Thymus (tissue), 11 donors: ENCODE results near the gene NINL. TPM values are rescaled to one million over a fixed set of nuclear protein-coding genes. Genes with fewer than 3 reads are reported as not detected.
A peak's percentile ranks its signal among the peaks of the same experiment; 100 is the strongest.

Experiments
- DNase-seq, 9 donors: peaks; one replicate each; pipeline ENCODE4 v3.0.0-alpha.2; 2013; ENCODE audit warnings: low spot score in 9 of 9, low read depth in 6 of 9, missing footprints in 1 of 9
- H3K27ac ChIP-seq, 2 donors: one replicate each; pipeline ENCODE4 v1.5.1; 2013; ENCODE audit warnings: control low read depth in 1 of 2, low read depth in 1 of 2, low read length in 1 of 2, mild to moderate bottlenecking in 1 of 2, moderate library complexity in 1 of 2
- H3K27me3 ChIP-seq, 2 donors: one replicate each; pipeline ENCODE4 v1.5.1; 2013; ENCODE audit warnings: low read length in 1 of 2; ENCODE audit not compliant: control insufficient read depth in 2 of 2, insufficient read depth in 1 of 2
- H3K36me3 ChIP-seq, 2 donors: one replicate each; pipeline ENCODE4 v1.5.1; 2013; ENCODE audit warnings: low read length in 1 of 2, mild to moderate bottlenecking in 1 of 2, moderate library complexity in 1 of 2; ENCODE audit not compliant: control insufficient read depth in 2 of 2, insufficient read depth in 2 of 2
- H3K4me1 ChIP-seq, 2 donors: one replicate each; pipeline ENCODE4 v1.5.1; 2013; ENCODE audit warnings: low read length in 2 of 2; ENCODE audit not compliant: control insufficient read depth in 2 of 2, insufficient read depth in 2 of 2
- H3K4me3 ChIP-seq, 2 donors: one replicate each; pipeline ENCODE4 v1.5.1; 2013; ENCODE audit warnings: low read length in 2 of 2, control low read depth in 1 of 2, mild to moderate bottlenecking in 1 of 2
- H3K9me3 ChIP-seq, 2 donors: one replicate each; pipeline ENCODE4 v1.5.1; 2013; ENCODE audit warnings: low read length in 1 of 2, mild to moderate bottlenecking in 1 of 2; ENCODE audit not compliant: control insufficient read depth in 2 of 2, insufficient read depth in 1 of 2
- WGBS: extraction: QIAGEN DNeasy Blood & Tissue Kit; methylation state at CpG from one replicate; pipeline ENCODE4 v1.1.7; 2013; 5-methylcytosine and 5-hydroxymethylcytosine counted together
- polyA plus RNA-seq: library from polyadenylated mRNA; stranded (reverse); fragments of 200-250 nt; gene quantifications from one replicate; pipeline ENCODE4 v1.2.3, GENCODE V29; 2013
- total RNA-seq: library from RNA; stranded (reverse); fragments of 120-200 nt; gene quantifications from one replicate; pipeline ENCODE4 v1.2.4, GENCODE V29; 2013
- donor health status: healthy.

NINL gene
- total and polyA plus RNA-seq, 2 donors, result 14.1 to 28.5 TPM

GRCh38 chr20:25466846-25467245 is 118.5 kb downstream of the NINL start:
- Histone ChIP-seq H3K9me3 (no peaks in the 10 kb centered on the region), H3K27ac (no peak overlapping the region), H3K36me3 (peaks cover 49 to 60% of the 10 kb centered on the region in 2 donors), H3K4me1 (peaks cover 13 to 26% of the 10 kb centered on the region in 2 donors), H3K27me3 (no peaks in the 10 kb centered on the region), H3K4me3 (no peak overlapping the region)
- WGBS, result 97% methylated on average over 7 of the region's 7 CpGs
- no peak for DNase-seq

- DNase-seq, result no peak
- peaks cover 54 to 72% of the 10 kb centered on the region in 2 donors for H3K36me3 ChIP-seq
Observed at GRCh38 chr20:25465243-25466135, 119.8 kb downstream of the NINL start.

DNA sequence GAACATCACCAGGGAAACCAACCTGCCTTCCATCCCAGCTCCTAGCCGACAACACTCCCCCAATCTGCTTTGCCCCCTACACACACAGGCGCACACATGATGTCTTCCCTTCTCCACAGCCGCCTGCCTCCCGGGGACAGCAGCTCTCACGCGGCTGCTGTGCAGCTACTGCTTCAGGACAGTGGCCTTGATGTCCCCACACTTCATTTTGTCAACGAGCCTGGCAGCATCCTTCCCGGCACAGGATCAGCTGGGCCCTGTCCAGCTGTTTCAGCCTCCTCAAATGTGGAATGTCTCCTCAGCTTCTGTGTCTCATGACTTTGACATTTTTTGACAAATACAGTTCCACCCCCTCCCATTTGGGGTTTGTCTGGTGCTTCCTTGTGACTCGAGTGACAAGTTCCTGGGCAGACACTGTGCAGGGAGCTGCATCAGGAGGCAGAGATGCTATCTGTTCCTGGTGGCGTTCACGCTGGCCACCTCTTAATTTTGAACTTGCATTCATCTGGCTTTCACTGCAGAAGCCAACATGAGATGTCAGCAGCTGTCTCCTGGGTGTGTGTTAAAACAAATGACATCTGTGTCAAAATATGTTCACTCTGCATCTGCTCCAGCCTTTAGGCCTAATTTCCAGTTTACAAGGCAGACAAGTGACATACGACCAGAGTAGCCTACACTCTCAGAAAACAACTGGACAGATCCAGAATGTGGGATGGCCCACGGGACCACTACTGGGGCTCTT is 120.7 kb downstream of the NINL start:
- peaks cover 58 to 80% of the 10 kb centered on the region in 2 donors for H3K36me3 ChIP-seq
- H3K9me3 ChIP-seq, result no peaks in the 10 kb centered on the region
- WGBS, result 89% methylated on average over 13 of the region's 13 CpGs
- H3K4me3 ChIP-seq, result no peak overlapping the region
- peaks cover 0 to 10% of the 10 kb centered on the region in 2 donors for H3K4me1 ChIP-seq
- H3K27me3 ChIP-seq, result no peaks in the 10 kb centered on the region
- no peak for DNase-seq
- H3K27ac ChIP-seq, result no peak overlapping the region

More at GRCh38 chr20:25465243-25466135, 119.8 kb downstream of the NINL start:
- Histone ChIP-seq H3K9me3 (no peaks in the 10 kb centered on the region), H3K4me3 (no peak overlapping the region), H3K27me3 (no peaks in the 10 kb centered on the region), H3K4me1 (peaks cover 7 to 19% of the 10 kb centered on the region in 2 donors), H3K27ac (no peak overlapping the region)
- WGBS, result 98% methylated on average over 15 of the region's 15 CpGs

- Histone ChIP-seq H3K9me3 (no peaks in the 10 kb centered on the region), H3K36me3 (peaks cover 58 to 70% of the 10 kb centered on the region in 2 donors), H3K27me3 (no peaks in the 10 kb centered on the region), H3K4me1 (peaks cover 0 to 8% of the 10 kb centered on the region in 2 donors), H3K27ac (peak overlapping the region; percentile 18 to 41), H3K4me3 (no peak overlapping the region)
- no peak for DNase-seq
- WGBS, result 57% methylated on average over 18 of the region's 18 CpGs
Observed at GRCh38 chr20:25461786-25462545, 123.4 kb downstream of the NINL start.

- Histone ChIP-seq H3K36me3 (peaks cover 53 to 64% of the 10 kb centered on the region in 2 donors), H3K9me3 (no peaks in the 10 kb centered on the region), H3K27ac (no peak overlapping the region), H3K4me3 (no peak overlapping the region), H3K27me3 (no peaks in the 10 kb centered on the region), H3K4me1 (peaks cover 0 to 8% of the 10 kb centered on the region in 2 donors)
- WGBS, result 99% methylated on average over 9 of the region's 9 CpGs
- DNase-seq, result no peak
Observed at GRCh38 chr20:25461281-25461650, 124.1 kb downstream of the NINL start.

DNA sequence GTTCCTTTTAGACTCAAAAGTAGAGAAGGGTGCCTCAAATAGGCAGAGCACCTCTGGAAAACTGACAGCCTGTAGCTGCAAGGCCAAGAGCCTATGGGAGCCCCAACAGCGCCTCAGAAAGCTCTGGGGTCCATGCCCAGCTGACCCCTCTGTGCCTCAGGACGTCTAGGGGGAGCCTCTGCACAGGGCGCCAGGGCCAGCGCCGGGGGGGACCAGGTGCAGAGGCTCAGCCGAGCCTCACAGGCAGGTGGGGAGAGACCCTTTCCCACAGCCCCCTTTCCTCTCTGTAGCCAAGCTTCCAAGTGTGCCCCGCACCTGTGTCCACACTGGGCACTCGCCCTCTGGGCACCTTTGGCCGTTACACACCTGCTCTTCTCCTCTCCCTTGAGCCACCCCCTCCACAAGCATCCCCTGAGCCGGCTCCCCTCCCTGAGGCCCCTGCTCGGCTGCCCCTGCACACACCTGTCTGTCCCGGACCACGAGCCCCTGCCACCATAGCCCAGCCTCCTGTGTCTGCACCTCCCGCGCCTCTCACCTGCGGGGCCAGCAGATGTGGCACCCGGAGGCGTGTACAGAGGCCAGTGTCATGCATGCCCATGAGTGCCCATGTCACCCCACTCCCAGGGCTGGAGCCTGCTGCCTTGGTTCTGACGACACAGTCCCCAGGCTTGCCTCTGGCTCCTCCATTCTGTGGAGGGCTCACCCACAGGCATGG is 124.6 kb downstream of the NINL start:
- Histone ChIP-seq H3K4me3 (no peak overlapping the region), H3K9me3 (no peaks in the 10 kb centered on the region), H3K27ac (no peak overlapping the region), H3K27me3 (no peaks in the 10 kb centered on the region), H3K36me3 (peaks cover 50 to 60% of the 10 kb centered on the region in 2 donors), H3K4me1 (peaks cover 0 to 8% of the 10 kb centered on the region in 2 donors)
- no peak for DNase-seq
- 97% methylated on average over 19 of the region's 19 CpGs for WGBS

GRCh38 chr20:25459916-25460535 is 125.3 kb downstream of the NINL start:
- H3K27me3 ChIP-seq, result no peaks in the 10 kb centered on the region
- peaks cover 0 to 8% of the 10 kb centered on the region in 2 donors for H3K4me1 ChIP-seq
- H3K4me3 ChIP-seq, result no peak overlapping the region
- 93% methylated on average over 12 of the region's 12 CpGs for WGBS
- H3K9me3 ChIP-seq, result no peaks in the 10 kb centered on the region
- DNase-seq, result no peak
- peaks cover 49 to 60% of the 10 kb centered on the region in 2 donors for H3K36me3 ChIP-seq
- H3K27ac ChIP-seq, result no peak overlapping the region

DNA sequence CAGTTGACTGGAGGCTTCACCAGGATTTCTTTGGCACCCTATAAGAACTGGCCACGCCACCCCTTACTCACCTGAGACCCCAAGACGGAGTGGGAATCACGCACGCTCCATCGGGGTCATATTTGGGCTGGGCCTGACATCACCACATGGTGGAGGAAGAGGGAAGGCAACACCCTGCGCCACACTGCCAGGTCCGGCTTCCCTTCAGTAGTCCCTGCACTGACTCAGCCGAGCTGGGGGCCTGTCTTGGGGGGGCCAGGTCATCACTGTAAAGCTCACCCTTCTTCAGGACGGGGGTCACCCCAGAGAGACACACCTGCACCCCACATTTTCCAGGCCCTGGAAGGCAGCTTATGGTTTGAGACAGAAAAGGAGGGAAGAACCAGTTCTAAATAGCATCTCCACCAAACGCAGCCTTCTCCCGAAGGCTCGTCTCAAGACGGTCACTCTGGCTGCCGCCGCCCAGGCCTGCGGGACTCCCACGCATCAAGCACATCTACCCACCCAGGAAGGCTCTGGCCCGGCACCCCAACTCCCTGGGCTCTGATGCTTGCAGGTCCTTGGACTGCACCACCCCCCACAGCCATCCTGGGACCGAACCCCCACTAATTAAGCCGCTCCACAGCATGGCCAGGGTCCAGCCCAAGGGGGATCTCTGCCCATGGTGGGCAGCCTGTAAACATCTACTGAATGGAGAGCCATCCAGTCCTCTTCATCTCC is 126.1 kb downstream of the NINL start:
- H3K27ac ChIP-seq, result no peak overlapping the region
- peaks cover 48 to 60% of the 10 kb centered on the region in 2 donors for H3K36me3 ChIP-seq
- H3K4me3 ChIP-seq, result no peak overlapping the region
- DNase-seq, result no peak
- H3K4me1 ChIP-seq, result peaks cover 0 to 8% of the 10 kb centered on the region in 2 donors
- no peaks in the 10 kb centered on the region for H3K27me3 ChIP-seq
- 97% methylated on average over 20 of the region's 20 CpGs for WGBS
- no peaks in the 10 kb centered on the region for H3K9me3 ChIP-seq
